ENCODE data around the gene RAB11FIP5. TPM values are rescaled to one million over a fixed set of nuclear protein-coding genes. Genes with fewer than 3 reads are reported as not detected.
"Not testable (repeated sequence)": the region's sequence is repeated elsewhere in the genome, so short reads cannot be mapped to it uniquely, and the experiment has no call there.

Gene RAB11FIP5
- total and polyA plus RNA-seq, 2 experiments from 2014 or later, result 4.2 to 12.1 TPM

DNA sequence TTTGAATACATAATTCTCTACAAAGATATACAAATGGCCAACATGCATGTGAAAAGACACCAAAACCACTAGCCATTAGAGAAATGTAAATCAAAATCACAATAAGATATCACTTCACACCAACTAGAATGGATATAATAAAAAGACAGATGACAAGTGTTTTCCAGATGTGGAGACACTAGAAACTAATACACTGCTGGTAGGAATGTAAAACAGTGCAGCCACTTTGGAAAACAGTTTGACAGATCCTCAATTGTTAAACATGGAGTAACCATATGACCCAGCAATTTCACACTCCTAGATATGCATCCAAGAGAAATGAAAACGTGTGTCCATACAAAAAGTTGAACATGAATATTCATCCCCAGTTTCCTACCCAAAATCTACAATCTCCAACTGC is 9.8 kb upstream of the RAB11FIP5 start:
- H3K9me3 ChIP-seq (ENCODE audit: low read depth), result no peaks in the 10 kb centered on the region
- no peak overlapping the region for H3K27ac ChIP-seq
- TF ChIP-seq, protein P1, sequence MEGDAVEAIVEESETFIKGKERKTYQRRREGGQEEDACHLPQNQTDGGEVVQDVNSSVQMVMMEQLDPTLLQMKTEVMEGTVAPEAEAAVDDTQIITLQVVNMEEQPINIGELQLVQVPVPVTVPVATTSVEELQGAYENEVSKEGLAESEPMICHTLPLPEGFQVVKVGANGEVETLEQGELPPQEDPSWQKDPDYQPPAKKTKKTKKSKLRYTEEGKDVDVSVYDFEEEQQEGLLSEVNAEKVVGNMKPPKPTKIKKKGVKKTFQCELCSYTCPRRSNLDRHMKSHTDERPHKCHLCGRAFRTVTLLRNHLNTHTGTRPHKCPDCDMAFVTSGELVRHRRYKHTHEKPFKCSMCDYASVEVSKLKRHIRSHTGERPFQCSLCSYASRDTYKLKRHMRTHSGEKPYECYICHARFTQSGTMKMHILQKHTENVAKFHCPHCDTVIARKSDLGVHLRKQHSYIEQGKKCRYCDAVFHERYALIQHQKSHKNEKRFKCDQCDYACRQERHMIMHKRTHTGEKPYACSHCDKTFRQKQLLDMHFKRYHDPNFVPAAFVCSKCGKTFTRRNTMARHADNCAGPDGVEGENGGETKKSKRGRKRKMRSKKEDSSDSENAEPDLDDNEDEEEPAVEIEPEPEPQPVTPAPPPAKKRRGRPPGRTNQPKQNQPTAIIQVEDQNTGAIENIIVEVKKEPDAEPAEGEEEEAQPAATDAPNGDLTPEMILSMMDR (IDR thresholded peaks at IDR 0.05; ENCODE audit: low read depth, low read length), result no peak
- DNase-seq (ENCODE audit: low read depth in 1 of 2, low spot score in 1 of 2), result no peak
- no peaks in the 10 kb centered on the region for H3K27me3 ChIP-seq
- no peak overlapping the region for H3K4me3 ChIP-seq
- H3K4me1 ChIP-seq (ENCODE audit: low read depth), result no peaks in the 10 kb centered on the region
- no peaks in the 10 kb centered on the region for H3K36me3 ChIP-seq

DNA sequence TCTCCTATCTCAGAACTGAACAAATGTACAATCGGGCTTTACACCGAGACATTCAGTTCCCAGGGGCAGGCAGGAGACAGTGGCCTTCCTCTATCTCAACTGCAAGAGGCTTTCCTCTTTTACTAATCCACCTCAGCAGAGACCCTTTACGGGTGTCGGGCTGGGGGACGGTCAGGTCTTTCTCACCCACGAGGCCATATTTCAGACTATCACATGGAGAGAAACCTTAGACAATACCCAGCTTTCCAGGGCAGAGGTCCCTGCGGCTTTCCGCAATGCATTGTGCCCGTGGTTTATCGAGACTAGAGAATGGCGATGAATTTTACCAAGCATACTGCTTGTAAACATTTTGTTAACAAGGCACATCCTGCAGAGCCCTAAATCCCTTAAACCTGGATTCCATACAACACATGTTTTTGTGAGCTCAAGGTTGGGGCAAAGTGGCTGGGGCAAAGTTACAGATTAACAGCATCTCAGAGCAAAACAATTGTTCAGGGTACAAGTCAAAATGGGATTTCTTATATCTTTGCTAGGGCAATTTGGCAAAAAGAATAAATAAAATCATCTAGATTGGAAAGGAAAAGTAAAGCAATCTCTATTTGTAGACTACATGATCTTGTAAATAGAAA is 7.0 kb upstream of the RAB11FIP5 start:
- H3K27ac ChIP-seq; H3K9me3 ChIP-seq (ENCODE audit: low read depth); H3K36me3 ChIP-seq; H3K4me3 ChIP-seq; H3K4me1 ChIP-seq (ENCODE audit: low read depth); DNase-seq (ENCODE audit: low read depth in 1 of 2, low spot score in 1 of 2): not testable (repeated sequence)
- peaks cover 18% of the 10 kb centered on the region for H3K27me3 ChIP-seq

GRCh38 chr2:73117441-73117840 is 4.7 kb upstream of the RAB11FIP5 start:
- TF ChIP-seq, protein P1 (IDR thresholded peaks at IDR 0.05; ENCODE audit: low read depth, low read length), result no peak
- H3K27ac ChIP-seq, result no peak overlapping the region
- no peaks in the 10 kb centered on the region for H3K9me3 ChIP-seq (ENCODE audit: low read depth)
- no peak overlapping the region for H3K4me3 ChIP-seq
- peaks cover 20% of the 10 kb centered on the region for H3K27me3 ChIP-seq
- DNase-seq (ENCODE audit: low read depth in 1 of 2, low spot score in 1 of 2), result no peak
- H3K36me3 ChIP-seq, result no peaks in the 10 kb centered on the region
- no peaks in the 10 kb centered on the region for H3K4me1 ChIP-seq (ENCODE audit: low read depth)

GRCh38 chr2:73116182-73116960 is 3.6 kb upstream of the RAB11FIP5 start:
- no peak for DNase-seq (ENCODE audit: low read depth in 1 of 2, low spot score in 1 of 2)
- Histone ChIP-seq H3K36me3 (no peaks in the 10 kb centered on the region), H3K4me1 (ENCODE audit: low read depth) (peaks cover 5% of the 10 kb centered on the region), H3K27me3 (peaks cover 31% of the 10 kb centered on the region), H3K27ac (no peak overlapping the region), H3K4me3 (no peak overlapping the region), H3K9me3 (ENCODE audit: low read depth) (no peaks in the 10 kb centered on the region)
- TF ChIP-seq, protein P1 (IDR thresholded peaks at IDR 0.05; ENCODE audit: low read depth, low read length), result no peak

DNA sequence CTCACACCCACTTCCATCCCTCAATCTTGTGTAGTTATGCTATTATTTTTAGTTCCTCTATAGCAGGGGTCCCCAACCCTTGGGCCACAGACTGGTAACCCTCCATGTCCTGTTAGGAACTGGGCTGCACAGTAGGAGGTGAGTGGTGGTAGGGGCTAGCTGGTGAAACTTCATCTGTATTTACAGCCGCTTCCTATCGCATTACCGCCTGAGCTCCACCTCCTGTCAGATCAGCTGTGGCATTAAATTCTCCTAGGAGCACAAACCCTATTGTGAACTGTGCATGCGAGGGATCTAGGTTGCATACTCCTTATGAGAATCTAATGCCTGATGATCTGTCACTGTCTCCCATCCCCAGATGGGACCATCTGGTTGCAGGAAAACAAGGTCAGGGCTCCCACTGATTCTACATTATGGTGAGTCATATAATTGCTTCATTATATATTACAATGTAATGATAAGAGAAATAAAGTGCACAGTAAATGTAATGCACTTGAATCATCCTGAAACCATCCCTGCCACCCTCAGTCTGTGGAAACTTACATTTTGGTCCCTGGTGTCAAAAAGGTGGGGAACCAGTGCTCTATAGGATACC is 1.6 kb upstream of the RAB11FIP5 start:
- H3K9me3 ChIP-seq (ENCODE audit: low read depth), result no peaks in the 10 kb centered on the region
- DNase-seq (ENCODE audit: low read depth in 1 of 2, low spot score in 1 of 2), result no peak
- H3K27me3 ChIP-seq, result peaks cover 38% of the 10 kb centered on the region
- H3K27ac ChIP-seq, result no peak overlapping the region
- TF ChIP-seq, protein P1 (IDR thresholded peaks at IDR 0.05; ENCODE audit: low read depth, low read length), result no peak
- no peaks in the 10 kb centered on the region for H3K36me3 ChIP-seq
- H3K4me1 ChIP-seq (ENCODE audit: low read depth), result peaks cover 5% of the 10 kb centered on the region
- H3K4me3 ChIP-seq, result no peak overlapping the region

All from cardiac muscle cell (in vitro differentiated cells and primary cell).